Globus pallidus (tissue), 1 donor: Measurements from ENCODE around the gene FER1L5.

Experiments used
- DNase-seq: peaks from one replicate; pipeline ENCODE4 v3.0.0-alpha.2; 2015; ENCODE audit warnings: low spot score

Gene FER1L5

GRCh38 chr2:96642564-96643360, at the start of gene FER1L5:
Gene FER1L5, plus strand, starts transcription at chr2:96642764. Its CDS starts 73 bp downstream, at chr2:96642837.
- no peak for DNase-seq

DNA sequence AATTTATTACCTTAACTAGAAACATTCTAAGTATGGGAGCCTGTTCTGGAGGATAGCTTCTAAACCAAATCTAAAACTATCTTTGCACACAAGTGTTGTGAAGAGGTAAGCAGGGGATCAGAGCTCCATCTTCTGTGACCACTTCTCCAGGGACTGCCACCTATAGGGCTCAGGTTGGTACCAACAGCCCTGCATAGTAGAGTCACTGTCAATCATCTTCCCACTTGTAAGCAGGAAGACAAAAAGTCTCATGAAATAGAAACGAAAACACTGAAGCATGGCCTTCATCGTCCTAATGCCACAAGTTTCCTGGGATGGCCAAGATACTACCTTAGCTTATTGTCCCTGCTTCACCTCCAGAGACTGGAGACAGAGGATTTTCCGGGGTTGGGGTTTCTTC, 48.3 kb upstream of the FER1L5 start:
- DNase-seq = no peak

- DNase-seq = no peak
Measured at GRCh38 chr2:96594691-96595152, 47.8 kb upstream of the FER1L5 start.

- DNase-seq = peak; percentile 33
Measured at GRCh38 chr2:96596596-96596995, 46.0 kb upstream of the FER1L5 start.

DNA sequence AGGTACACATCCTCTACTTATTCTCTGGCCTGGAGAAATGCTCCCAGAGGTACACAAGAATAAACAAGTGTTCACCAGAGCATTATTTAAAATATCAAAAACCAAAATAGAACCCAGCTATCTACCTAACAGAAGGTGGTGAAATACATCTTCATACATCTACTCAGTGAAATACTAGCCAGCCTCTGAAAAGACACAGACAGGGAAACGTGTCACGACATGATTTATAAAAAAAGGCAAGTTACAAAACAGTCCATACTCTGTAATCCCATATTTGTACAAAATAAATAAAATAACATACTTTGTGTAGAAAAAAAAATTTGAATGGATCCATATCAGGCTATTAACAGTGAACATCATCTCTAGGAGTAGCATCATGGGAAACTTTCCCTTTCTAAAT, 42.6 kb upstream of the FER1L5 start:
- DNase-seq = no peak

DNA sequence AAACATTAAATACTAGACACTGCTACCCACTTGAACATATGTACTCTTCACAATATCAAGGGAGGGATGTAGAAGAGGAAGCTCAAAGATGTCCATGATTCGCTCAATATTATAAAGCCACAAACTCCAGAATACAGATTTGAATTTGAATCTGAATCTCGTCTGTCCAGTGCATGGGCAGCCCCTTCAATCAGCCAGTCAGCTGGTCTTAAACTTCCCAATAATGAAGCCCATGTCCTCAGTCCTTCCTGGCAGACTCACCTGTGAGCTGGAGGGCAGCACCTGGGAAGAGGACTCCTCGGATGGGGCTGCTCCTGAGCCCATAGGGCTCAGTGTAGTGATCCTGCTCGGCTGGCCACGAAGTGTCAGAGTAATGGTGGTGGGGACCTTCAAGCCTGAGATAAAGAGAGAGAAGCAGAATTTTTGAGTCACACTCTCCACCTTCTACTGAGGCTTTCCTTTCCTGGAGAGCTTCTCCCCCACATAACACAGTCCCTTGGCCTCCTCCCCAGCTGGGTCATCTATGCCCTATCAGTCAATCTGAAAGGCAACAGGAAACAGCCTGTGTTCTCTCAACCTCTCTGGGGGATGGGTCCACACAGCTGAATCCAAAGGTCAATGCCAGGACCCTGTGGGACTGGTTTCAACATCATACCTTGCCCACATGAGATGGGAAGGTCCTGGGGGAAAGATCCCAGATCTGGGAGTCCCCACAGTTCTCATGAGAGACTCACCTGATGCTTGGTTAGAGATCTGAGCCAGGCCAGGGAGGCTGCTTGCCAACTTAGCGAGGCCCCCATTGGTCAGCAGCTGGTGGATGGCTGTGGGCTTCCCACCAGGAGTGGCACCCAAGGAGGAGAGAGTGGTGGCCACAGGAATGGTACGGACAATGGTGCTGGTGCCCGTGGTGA, 40.9 kb upstream of the FER1L5 start:
- DNase-seq = no peak

DNA sequence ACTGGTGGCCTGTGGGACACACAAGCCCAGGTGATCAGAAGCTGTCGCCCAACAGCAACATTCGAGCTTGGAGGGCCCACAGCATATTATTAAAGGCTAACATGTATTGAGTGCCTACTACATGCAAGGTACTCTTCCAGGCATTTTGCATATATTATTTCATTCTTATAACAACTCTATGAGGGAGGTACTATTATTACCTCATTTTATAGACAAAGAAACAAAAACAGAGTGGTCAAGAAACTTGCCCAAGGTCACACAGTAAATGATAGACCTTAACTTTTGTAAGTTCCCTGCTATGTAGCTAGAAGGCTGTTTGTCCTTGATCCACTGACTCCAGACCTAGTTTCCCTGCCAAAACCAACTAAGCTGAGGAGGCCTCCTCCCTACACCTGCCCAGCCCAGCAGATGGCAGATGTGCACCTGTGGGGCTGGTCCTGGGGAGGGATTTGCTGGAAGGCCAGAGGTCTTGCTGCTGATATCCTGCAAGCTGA, 40.2 kb upstream of the FER1L5 start:
- DNase-seq = no peak

DNA sequence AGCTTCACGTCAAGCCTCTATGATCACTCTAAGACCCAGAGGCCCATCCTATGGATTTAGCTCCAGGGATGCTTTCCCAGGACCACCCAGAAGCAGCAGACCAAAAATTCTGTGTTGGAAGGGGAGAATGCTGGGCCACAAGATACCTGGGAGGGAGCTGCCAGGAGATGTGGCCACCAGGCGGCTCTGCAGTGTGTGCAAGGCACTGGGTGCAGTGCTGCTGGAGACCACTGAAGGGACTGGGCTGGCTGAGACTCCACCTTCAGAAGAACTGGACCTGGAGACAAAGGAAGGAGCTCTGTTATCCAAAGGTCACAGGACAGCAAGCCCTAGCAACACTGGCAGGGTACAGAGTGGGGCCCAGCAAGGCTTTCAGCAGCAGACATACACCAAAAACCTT, 38.5 kb upstream of the FER1L5 start:
- no peak for DNase-seq

DNA sequence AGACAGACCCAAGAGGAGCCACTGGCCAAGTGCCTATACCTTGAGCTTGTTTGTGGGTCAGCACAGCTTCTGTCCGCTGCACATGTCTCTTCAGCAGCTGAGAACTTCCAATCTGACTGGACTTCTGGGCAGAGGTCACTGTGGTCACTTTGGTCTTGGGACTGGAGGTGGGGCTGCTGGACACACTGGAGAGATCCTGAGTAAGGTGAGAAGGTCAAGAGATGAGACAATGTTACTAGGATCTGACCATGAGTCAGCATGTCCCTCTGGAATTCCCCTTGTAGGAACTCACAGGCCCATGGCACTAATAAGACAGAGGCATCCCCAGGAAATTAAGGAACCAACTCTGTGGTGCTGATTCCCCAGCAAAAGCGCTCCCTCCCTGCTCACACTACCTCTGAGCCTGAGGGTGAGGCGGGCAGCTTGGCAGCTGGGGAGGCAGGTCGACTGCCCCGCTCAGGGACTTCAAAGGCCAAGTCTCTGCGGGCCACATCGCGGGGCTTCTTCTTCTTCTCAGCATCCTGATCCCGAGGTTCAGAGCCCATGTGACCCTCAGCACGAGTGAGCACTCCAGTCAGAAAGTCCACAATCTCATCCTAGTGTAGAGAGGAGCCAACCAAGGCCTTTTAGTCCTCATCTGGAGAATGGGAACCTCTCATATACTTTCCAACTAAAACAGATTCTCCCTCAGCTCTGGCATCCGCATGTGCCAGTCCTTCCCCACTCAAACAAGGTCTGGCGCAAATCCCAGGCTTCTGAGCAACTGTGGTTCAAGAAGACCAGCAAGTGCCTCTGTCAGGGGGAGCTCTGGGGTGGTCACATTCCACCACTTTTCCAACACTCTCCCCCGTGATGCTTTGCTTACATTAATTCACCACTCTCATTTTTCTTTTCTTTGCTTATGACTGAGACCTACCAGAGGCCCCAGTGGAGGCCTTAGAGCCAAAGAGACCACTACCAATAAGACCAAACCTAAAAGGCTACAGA, 33.8 kb upstream of the FER1L5 start:
- no peak for DNase-seq

- DNase-seq = no peak
Measured at GRCh38 chr2:96616128-96616527, 26.4 kb upstream of the FER1L5 start.

- no peak for DNase-seq
Measured at GRCh38 chr2:96616535-96616934, 26.0 kb upstream of the FER1L5 start.

DNA sequence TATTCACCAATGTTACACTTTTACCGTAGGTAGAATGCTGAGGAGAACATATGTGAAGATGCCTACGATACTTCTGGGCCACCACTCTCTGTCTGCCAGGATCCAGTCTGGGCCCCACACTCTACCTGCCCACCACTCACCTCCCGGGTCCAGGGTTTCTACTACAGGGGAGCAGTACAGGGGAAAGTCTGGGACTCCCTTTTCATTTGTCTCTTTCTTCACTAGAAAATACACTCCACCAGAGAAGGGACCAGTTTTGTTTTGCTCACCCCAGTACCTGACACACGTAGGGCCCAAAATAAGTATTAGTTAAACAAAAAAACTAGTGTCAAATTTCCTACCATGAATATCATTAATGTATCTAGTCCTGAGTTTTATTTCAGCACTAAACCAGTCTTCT, 25.6 kb upstream of the FER1L5 start:
- DNase-seq = no peak

GRCh38 chr2:96618596-96619283, 23.8 kb upstream of the FER1L5 start:
- no peak for DNase-seq

GRCh38 chr2:96622544-96622943, 20.0 kb upstream of the FER1L5 start:
- no peak for DNase-seq

DNA sequence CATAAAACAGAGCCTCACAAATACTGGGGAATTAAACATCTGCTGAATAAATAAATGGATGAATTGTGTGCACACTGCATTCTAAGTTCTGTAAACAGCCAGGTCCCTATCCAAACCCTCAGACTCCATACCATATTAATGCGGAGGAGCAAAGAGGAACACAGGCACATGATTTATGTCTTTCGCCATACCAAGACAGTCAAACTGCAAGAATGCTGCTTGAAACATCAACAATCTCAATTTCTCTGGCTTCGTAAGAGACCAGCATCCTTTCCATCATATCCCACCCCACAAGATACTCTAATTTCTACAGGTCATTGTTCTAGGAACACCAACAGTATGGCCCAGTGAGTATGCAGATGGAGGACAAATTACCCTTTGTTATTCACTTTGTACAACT, 19.4 kb upstream of the FER1L5 start:
- DNase-seq = no peak

DNA sequence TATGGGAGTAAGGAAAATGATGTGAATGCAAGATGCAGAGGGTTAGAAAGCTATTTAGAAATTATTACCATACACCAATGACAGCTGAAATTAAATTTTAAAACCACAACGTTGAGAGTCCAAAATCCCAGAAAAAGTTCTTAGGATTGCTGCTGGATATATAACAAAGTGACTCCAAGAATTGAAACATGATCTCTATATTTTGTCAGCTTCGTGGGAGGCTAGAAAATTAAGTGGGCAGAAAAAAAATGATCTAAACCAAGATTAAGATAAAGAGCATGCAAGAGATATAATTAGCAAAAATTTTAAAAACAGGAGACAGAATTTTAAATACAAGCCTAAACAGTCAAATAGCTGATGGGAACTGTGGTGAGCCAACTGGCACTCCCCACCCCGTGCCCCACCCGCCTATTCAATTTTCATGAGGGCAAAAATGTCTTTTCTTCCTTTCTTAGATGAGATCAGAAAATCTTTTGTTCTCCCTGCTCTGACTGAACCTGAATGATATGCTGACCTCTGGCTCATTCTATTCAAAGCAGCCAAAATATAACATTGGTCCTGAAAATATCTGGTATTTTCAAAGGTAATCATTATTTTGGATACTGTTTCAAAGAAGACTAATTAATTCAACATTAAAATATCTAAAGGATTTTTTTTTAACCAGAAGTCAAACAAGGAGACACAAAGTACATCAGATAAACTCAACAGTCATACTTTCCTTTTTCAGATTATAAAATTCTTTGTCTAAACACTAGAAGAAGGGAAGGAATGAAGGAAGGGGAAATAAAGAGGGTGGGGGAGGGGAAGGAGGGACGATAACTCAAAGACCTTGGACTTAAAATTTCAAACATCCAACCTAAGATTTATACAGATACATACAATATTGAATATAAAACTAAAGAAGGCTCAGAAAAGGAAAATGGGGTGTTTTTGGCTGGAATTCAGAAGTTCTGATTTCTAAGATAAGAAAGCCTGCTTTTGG, 16.7 kb upstream of the FER1L5 start:
- no peak for DNase-seq

DNA sequence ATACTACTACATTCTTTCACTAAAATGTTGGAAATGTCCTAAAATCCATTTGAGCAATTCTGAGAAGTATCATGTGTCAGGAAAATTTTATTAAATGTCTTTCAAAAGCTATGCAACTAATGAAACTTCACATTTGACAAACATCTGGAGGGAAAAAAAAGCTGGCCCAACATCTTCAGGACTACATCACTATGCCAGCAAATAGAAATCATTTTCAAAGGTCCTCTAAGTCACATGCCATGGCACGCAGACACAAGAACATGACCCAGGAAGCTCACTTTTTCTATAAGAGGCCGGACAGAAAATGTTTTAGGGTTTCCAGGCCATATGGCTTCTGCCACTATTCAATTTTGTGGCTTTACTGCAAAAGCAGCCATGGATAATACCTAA, 16.0 kb upstream of the FER1L5 start:
- no peak for DNase-seq

DNA sequence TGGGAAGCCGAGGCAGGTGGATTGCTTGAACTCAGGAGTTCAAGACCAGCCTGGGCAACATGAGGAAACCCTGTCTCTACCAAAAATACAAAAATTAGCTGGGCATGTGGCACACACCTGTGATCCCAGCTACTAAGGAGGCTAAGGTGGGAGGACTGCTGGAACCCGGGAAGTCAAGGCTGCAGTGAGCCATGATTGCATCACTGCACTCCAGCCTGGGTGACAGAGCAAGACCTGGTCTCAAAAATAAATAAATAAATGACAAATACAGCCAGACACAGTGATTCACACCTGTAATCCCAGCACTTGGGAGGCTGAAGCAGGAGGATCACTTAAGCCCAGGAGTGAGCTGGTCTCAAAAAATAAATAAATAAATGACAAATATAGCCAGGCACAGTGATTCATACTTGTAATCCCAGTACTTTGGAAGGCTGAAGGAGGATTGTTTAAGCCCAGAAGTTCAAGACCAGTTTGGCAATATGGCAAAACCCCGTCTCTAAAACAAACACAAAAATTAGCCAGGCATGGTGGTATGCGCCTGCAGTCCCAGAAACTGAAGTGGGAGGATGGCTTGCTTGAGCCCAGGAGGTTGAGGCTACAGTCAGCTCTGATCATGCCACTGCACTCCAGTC, 10.6 kb upstream of the FER1L5 start:
- no peak for DNase-seq

DNA sequence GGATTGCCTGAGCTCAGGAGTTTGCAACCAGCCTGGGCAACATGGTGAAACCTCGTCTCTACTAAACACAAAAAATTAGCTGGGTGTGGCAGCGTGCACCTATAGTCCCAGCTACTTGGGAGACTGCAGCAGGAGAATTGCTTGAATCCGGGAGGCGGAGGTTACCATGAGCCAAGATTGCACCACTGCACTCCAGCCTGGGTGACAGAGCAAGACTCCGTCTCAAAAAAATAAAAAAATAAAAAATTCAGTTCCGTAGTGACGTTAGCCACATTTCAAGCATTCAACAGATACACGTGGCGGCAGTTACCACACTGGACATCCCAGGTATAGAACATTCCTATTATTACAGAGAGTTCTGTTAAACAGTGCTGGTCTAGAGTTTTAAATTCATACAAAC, 8.9 kb upstream of the FER1L5 start:
- no peak for DNase-seq
